ENCODE results near the gene PTPN13. TPM values are rescaled to one million over a fixed set of nuclear protein-coding genes. Genes with fewer than 3 reads are reported as not detected.
A peak's percentile ranks its signal among the peaks of the same experiment; 100 is the strongest.

PTPN13 gene
- total and polyA plus RNA-seq, 8 donors, result 1.9 to 9.1 (median 6.7) TPM

GRCh38 chr4:86554646-86555045, 39.5 kb upstream of the PTPN13 start:
- Histone ChIP-seq H3K36me3 (no peaks in the 10 kb centered on the region), H3K27me3 (no peaks in the 10 kb centered on the region), H3K4me1 (no peaks in the 10 kb centered on the region), H3K4me3 (no peak overlapping the region), H3K9me3 (no peaks in the 10 kb centered on the region), H3K27ac (no peak overlapping the region)
- FAIRE-seq, result no peak
- no peak for TF ChIP-seq CTCF (IDR thresholded peaks at IDR 0.05)
- no peak for ATAC-seq
- DNase-seq, result no peak
- intact Hi-C loops (cut with DNase I), result no loop called here

- H3K4me1 ChIP-seq, result peaks cover 0 to 6% (median 0%) of the 10 kb centered on the region in 3 donors
- no peak overlapping the region for H3K27ac ChIP-seq
- H3K27me3 ChIP-seq, result no peaks in the 10 kb centered on the region
- intact Hi-C loops (cut with DNase I), result no loop called here
- no peaks in the 10 kb centered on the region for H3K9me3 ChIP-seq
- DNase-seq (no peak), FAIRE-seq (peak; percentile 83), ATAC-seq (no peak)
- no peak overlapping the region for H3K4me3 ChIP-seq
- H3K36me3 ChIP-seq, result no peaks in the 10 kb centered on the region
- TF ChIP-seq CTCF (IDR thresholded peaks at IDR 0.05), result no peak
Measured at GRCh38 chr4:86556791-86557415, 37.2 kb upstream of the PTPN13 start.

GRCh38 chr4:86557526-86557925, 36.6 kb upstream of the PTPN13 start:
- DNase-seq (no peak), FAIRE-seq (no peak), ATAC-seq (no peak)
- WGBS, 2 donors, result 80 to 82% methylated on average over 1 of the region's 1 CpG
- no peaks in the 10 kb centered on the region for H3K9me3 ChIP-seq
- no peak overlapping the region for H3K27ac ChIP-seq
- no peak for TF ChIP-seq CTCF (IDR thresholded peaks at IDR 0.05)
- no peaks in the 10 kb centered on the region for H3K36me3 ChIP-seq
- peaks cover 0 to 6% (median 0%) of the 10 kb centered on the region in 3 donors for H3K4me1 ChIP-seq
- H3K4me3 ChIP-seq, result no peak overlapping the region
- H3K27me3 ChIP-seq, result no peaks in the 10 kb centered on the region
- intact Hi-C loops (cut with DNase I), result no loop called here

- intact Hi-C loops (cut with DNase I), result no loop called here
- Histone ChIP-seq H3K27ac (no peak overlapping the region), H3K36me3 (no peaks in the 10 kb centered on the region), H3K27me3 (no peaks in the 10 kb centered on the region), H3K9me3 (no peaks in the 10 kb centered on the region), H3K4me1 (peaks cover 0 to 6% (median 0%) of the 10 kb centered on the region in 3 donors), H3K4me3 (no peak overlapping the region)
- ATAC-seq, result no peak
- 91 to 96% methylated on average over 5 of the region's 5 CpGs for WGBS, 2 donors
- no peak for DNase-seq
- no peak for TF ChIP-seq CTCF (IDR thresholded peaks at IDR 0.05)
- FAIRE-seq, result no peak
Measured at GRCh38 chr4:86558258-86558657, 35.9 kb upstream of the PTPN13 start.

- ATAC-seq (no peak), FAIRE-seq (no peak), DNase-seq (no peak)
- no peaks in the 10 kb centered on the region for H3K27me3 ChIP-seq
- no peaks in the 10 kb centered on the region for H3K9me3 ChIP-seq
- no peak overlapping the region for H3K4me3 ChIP-seq
- intact Hi-C loops (cut with DNase I), result no loop called here
- H3K36me3 ChIP-seq, result no peaks in the 10 kb centered on the region
- no peak for TF ChIP-seq CTCF (IDR thresholded peaks at IDR 0.05)
- H3K4me1 ChIP-seq, result peaks cover 0 to 6% (median 0%) of the 10 kb centered on the region in 3 donors
- WGBS, 2 donors, result 94 to 98% methylated on average over 1 of the region's 1 CpG
- H3K27ac ChIP-seq, result no peak overlapping the region
Measured at GRCh38 chr4:86558797-86559196, 35.3 kb upstream of the PTPN13 start.
